HG03565 (cell line): ENCODE results near the gene IL18BP.

Experiments
- ATAC-seq: cut with Tn5 transposase; IDR thresholded peaks from one replicate; pipeline ENCODE4 v1.9.1; 2021; ENCODE audit warnings: mild to moderate bottlenecking, moderate library complexity; ENCODE audit not compliant: unreplicated experiment

The IL18BP gene

DNA sequence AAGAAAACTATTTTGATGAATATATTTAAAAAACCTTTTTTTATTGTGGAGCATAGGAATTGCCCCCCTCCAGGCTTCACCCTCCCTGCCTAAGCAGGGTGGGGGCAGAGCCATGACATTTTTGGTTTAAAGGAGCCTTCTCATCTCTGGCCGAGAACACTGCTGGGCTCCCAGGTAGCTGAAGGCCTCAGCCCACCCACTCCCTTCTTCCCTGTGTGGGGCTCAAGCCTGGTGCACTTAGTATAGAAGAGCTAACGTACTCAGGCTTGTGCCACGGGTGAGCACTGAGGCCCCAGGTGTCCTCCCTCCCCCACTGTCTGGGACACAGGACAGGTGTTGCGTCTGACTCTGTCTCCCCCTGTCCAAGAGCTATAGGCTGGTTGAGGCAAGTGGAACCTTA lies 2.2 kb upstream of the IL18BP start:
- ATAC-seq: no peak

DNA sequence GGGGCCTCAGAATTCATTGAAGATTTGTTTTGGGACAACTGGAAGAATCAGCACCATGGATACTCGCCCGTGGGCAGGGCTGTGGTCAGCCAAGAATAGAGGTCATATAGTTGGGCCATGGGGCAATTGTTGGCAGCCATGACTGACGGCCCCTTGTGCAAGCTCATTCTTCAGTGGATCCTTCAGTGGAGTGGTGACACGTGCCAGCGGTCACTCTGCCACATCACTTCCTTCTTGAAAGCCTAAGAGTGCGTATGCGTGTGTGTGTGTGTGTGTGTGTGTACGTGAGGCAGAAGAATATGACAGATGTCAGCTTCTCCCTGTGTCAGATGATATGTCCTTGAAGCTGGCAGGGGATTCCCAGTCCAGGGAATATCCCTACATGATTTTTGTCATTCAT lies 1.8 kb upstream of the IL18BP start:
- no peak for ATAC-seq

DNA sequence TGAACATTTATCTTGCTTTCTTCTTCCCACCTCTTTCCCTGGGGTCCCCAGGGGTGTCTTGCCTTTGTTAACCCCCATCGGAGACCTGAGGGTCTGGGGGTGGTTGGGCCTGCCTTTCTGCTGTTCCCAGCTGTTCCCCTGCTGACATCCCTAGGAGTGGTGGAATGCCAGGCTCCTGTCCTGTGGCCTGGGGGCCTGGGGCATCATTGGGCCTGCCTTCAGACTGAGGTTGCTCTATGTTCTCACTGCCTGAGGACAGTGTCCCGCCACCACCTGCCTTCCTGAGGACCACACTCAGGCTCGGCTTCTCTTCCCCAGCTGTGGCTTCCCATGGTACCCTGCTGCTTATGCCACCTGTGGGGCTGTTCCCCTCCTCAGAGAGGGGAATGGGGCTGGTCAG lies 1.1 kb upstream of the IL18BP start:
- ATAC-seq: no peak

DNA sequence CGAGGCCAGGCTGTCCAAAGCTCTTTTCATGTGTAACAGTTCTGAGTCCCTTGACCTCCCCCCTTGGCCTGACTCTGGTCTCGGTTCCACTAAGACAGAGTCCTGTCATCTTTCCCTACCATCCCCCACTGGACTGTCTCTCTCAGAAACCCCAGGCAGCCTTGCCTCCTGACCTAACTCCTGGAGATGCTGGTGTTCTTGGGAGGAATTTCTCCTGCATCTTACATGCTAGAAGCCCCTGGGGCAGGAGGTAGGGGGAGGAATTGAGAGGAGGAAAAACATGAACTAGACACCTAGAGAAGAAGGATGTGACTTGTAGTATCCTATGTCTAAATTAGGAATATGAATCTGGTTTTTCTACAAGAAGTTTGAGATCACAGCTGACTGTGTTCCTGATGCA lies 648 bp upstream of the IL18BP start:
- ATAC-seq: no peak

DNA sequence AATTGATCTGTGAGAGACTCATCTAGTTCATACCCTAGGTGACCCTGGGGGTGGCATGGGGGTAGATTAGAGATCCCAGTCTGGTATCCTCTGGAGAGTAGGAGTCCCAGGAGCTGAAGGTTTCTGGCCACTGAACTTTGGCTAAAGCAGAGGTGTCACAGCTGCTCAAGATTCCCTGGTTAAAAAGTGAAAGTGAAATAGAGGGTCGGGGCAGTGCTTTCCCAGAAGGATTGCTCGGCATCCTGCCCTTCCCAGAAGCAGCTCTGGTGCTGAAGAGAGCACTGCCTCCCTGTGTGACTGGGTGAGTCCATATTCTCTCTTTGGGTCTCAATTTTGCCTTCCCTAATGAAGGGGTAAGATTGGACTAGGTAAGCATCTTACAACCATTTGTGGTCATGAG lies 653 bp downstream of the IL18BP start:
- ATAC-seq: no peak

DNA sequence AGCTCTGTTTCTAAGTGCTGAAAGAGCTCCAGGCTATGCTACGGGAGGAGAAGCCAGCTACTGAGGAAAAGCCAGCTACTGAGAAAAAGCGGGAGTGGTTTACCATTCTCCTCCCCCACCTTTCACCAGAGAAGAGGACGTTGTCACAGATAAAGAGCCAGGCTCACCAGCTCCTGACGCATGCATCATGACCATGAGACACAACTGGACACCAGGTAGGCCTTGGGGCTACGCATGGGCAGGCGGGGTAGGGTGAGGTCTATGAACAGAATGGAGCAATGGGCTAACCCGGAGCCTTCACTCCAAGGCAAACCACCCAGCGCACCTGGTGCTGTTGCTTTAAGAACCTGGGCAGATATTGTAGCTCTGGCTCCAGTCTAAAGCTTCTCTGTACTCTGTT lies 1.1 kb downstream of the IL18BP start:
- no peak for ATAC-seq

DNA sequence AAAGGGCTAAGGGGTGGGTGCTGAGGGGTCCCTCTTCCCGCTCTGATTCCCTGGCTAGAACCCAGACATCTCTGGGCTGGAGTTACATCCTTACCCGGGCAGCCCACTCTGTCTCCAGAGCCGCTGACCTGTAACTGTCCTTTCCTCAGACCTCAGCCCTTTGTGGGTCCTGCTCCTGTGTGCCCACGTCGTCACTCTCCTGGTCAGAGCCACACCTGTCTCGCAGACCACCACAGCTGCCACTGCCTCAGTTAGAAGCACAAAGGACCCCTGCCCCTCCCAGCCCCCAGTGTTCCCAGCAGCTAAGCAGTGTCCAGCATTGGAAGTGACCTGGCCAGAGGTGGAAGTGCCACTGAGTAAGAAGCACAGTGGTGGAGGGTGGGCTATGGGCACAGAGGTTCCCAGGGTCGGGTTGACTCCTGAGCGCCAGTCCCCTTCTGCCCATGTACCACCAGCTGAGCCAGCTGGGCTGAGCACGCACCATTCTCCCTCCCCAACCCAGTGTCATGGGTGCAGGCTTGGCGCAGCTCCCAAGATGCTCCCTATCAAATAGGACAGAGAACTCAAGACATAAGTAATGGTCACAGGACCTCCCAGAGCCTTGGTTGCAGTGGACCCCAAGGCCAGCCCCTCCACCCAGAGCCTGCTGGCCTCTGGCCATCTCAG lies 1.6 kb downstream of the IL18BP start:
- ATAC-seq: no peak

DNA sequence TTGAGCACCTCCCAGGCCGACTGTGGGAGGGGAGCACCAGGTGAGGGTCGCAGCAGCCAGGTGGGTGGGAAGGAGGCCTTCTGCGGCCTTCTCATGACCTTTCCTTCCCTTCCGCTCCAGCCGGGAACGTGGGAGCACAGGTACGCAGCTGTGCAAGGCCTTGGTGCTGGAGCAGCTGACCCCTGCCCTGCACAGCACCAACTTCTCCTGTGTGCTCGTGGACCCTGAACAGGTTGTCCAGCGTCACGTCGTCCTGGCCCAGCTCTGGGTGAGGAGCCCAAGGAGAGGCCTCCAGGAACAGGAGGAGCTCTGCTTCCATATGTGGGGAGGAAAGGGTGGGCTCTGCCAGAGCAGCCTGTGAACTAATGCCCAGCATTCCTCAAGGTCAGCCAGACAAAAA lies 2.6 kb downstream of the IL18BP start:
- ATAC-seq: no peak

DNA sequence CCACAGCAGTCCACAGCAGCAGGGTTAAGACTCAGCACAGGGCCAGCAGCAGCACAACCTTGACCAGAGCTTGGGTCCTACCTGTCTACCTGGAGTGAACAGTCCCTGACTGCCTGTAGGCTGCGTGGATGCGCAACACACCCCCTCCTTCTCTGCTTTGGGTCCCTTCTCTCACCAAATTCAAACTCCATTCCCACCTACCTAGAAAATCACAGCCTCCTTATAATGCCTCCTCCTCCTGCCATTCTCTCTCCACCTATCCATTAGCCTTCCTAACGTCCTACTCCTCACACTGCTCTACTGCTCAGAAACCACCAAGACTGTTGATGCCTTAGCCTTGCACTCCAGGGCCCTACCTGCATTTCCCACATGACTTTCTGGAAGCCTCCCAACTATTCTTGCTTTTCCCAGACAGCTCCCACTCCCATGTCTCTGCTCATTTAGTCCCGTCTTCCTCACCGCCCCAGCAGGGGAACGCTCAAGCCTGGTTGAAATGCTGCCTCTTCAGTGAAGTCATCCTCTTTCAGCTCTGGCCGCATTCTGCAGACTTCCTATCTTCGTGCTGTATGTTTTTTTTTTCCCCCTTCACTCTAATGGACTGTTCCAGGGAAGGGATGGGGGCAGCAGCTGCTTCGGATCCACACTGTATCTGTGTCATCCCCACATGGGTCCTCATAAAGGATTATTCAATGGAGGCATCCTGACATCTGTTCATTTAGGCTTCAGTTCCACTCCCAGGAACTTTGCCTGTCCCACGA lies 3.3 kb downstream of the IL18BP start:
- no peak for ATAC-seq

DNA sequence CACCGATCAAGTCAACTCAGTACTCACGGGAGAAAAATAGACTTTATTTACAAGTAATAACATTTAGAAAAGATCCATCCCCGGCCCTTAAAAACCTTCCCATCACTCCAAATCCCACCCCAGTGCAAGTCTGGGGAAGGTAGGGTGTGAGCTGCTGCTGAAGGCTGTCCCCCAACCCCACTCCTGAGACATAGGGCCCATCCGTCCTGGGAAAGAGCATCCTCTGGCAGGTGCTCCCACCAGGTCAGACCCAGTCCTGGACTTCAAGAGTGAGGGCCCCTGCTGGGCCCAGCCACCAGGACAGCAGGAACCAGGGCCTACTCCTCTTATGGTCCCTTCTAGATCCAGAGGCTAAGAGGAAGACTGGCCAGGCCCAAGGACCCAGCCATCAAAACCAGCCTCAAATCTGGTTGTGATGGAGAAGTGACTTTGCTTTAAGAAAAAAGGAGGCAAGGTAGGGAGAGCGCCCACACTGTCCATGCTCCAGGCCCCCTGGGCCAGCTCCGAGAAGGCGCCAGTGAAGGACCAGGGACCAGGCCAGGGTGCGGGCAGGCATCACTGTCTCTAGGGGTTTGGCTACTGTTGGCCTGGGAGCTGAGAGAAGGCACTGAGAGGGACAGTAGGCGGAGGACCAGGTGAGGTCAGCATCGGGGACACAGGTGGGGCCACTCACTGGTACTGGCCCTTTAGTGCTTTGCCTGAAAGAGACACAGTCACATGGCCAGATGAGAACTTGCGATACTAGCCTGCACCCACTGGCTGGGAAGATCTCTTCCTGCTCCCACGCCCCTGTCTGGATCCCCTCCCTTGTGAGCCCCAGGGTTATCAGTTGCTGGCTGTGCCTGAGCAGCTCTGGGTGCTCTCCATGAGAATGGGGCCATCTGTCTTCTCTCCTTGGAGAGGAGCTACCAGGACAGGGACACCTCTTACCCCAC lies 4.4 kb downstream of the IL18BP start:
- no peak for ATAC-seq

DNA sequence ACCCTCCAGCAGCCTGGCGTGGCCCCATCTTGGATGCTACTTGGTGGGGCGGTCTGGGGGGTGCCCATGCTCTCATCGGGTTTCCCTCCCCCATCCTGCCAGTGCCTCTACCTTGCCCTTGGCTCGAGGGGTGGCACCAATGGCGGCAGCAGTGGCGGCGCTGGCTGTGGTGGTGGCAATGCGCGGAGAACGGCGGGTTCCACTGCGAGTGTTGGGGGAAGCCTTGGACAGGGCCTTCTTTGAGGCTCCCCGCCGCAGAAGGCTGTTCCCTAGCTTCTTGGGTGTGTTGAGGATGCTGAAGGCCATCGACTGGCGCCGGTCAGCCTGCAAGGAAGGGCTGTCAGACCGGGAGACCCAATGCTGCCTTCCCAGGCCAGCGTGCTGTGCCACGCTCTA lies 5.1 kb downstream of the IL18BP start:
- no peak for ATAC-seq

DNA sequence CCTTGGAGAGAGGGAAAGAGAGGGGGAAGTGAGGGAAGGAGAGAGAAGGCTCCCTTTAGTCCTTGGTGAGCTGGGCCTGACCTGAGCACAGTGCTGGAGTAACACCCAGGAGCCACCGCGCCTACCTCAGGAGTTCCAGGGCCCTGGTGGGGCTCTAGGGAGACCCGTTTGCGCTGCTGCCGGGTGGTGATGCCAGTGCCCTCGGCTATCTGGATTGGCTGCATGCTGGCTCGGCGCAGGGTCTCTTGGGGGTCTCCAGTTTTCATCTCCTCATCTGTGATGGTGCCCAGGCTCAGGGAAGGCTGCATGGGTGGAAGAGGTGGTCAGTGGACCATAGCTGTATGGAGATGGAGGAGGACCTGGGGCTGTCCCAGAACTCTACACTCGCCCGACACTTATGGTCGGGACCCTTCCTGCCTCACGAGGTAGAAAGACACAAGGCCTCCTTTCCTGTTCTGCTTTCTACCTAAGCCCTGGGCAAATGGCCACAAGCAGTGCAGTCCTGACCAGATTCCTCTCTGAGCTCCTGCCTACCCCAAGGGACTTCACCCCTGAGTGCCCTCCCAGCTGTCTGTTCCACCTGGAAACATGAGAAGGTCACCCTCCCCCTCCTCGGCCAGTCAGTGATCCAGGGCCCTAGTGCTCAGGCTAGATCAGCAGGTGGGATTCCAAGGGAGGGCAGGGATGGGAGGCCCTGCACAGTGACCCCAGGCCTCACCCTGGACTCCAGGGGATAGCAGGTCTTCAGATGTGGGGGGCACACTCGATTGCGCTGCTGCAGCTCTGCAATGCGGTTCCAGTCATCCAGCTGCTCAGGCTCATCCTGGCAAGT lies 6.0 kb downstream of the IL18BP start:
- no peak for ATAC-seq

DNA sequence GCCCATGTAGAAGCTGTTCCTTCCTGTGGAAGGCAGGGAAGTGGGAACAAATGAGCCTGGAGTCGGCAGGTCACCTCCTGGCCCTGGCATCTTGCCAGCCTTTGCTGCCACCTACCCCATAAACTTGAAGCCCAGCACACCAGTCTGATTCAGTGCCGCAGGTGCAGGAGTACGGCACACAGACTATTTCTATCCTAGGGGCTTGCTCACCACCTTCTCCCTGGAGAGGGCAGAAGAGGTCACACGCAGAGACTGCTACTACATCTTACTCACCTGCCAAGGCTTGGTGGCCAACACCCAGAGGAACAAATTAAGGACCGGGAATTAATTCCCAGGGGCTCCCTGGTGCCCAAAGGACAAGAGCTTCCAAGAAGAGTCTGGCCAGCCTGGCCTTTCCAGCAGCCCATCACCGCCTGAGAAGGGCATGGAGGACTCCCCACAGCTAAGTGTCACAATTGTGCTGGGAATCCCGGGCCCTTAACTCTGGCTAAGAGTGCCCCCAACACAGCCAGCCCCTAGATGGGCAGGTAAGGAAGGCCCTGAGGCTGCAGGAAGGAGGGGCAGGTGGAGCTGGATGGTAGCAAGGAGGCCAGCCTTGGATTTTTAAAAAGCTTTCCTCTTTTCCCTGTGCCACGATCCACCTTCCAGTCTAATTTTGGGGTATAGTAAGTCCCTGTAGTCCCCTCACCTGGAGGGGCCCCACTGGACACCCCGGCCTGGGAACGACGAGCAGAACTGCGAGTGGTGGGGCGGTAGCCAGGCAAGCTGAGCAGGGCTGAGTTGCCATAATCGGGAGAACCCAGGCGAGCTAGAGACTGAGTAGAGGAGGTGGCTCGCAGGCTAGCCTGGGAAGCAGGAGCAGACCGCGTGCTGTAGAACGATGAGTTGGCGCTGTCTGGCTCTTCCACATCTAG lies 6.9 kb downstream of the IL18BP start:
- ATAC-seq: no peak

DNA sequence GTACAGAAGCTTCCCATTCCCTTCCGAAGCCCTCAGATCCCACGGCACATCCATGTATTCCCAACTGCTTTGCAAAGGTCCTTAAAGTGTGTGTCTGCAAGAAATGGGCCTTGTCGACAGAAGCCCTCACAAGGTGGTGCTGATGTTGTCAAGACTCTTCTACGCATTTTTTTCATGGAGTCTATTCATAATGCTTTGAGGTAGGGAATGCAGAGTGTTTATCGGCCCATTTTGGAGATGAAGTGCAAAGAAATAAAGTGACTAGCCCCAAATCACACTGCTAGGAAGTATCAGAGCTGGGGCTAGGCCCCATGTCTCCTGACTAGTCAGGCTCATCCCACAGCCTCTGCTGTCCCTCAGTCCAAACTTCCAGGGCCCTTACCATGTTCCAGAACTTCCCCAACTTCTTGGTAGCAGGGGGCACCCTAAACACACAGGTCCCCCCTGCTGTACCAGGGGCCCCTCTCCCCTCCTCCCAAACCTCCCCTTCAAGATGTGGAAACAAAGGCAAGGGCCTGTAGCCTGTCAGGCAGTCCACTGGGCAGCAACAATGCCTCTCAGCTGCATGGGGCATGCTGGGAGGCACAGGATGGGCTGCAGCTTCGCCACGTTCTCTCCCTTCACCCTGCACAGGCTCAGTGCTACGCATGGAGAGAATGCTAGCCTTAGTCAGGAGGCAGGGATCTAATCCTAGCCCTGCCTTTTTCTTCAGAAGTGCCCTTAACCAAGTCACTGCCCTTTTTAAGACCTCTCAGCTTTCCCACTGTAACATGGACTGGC lies 7.8 kb downstream of the IL18BP start:
- ATAC-seq: no peak

DNA sequence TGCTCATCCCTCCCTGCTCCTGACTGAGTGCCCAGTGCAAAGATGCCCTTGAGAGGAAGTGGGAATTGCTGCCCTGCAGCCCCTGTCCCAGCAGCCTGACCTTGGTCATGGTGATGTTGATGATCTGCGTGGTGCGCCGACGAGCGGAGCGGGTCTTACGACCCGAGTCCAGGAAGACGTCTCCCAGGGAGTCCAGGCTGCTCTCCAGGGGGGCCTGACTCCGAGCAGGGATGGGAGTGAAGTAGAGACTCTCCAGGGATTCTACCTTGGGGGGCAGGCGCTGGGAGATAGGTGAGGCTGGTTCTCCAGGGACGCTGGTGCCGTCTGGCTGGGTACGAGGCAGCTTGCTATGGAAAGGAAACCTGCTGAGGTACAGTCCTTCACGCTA lies 8.4 kb downstream of the IL18BP start:
- no peak for ATAC-seq

DNA sequence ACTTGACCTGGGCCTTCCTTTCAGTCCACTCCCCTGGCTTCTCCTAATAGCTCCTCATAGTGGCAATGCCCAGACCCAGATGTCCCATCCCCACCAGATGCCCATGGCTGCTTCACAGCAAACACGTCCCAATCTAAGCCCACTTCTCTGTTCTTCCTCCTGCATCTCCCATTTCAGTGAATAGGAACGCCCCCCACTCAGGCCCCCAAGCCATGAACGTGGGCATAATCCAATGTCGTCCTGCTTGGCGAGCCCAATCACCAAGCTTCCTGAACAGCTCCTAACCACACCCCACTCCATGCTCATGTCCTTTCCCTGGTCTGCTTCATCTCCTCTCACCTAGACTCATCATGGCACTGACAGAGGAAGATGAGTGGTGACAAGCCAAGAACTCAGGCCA lies 8.9 kb downstream of the IL18BP start:
- no peak for ATAC-seq

DNA sequence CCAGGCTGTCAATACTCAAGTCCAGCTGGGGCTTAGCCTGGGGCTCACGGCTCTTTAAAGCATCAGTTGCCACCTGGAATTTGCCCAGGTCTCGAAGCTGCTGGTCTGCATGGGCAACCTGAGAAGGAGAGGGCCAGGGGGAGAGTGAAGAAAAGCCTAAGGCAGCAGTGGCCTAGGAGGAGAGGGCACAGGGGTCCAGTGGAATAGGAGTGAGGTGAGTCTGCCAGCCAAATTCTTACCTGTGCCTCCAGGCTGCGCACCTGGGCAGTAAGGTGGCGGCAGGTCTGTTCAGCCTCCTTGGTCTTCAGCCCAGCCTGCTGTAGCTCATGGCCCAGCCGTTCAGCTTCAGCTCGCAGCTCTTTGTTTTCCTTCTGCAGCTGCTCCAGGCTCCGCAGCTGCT lies 10.0 kb downstream of the IL18BP start:
- no peak for ATAC-seq

DNA sequence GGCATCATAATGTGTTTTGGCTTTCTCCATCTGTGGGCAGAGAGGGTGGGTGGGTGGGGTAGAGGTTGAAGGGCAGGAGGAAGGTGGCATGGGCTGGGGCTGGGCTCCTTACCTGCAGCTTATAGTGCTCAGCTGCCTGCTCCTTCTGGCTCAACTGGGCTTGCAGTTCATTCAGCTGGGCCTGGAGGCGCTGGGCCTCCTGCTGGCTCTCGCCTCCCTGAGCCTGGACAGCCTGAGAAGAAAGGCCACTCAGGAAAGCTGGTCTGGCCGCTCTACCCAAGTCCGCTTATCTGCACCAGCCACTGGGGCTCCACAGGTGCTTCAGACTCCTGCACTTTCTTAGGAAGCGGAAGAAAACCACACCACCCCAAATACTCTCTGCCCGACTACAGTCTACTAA lies 10.4 kb downstream of the IL18BP start:
- no peak for ATAC-seq
